ENCODE measurements around the gene STUM.

- TF ChIP-seq GATA2 (IDR thresholded peaks at IDR 0.05; ENCODE audit: low read depth, low read length): no peak
- no peak for TF ChIP-seq GATA3 (IDR thresholded peaks at IDR 0.05; ENCODE audit: low read depth, low read length)
Observed at GRCh38 chr1:226550672-226551041, 2.1 kb downstream of the STUM start.

Measured in SH-SY5Y (cell line).